Measurements from ENCODE around the gene SEMA3A.

Gene SEMA3A

GRCh38 chr7:84195295-84196060 is 889 bp upstream of the SEMA3A start:
- peak; percentile 13 to 17 for DNase-seq

GRCh38 chr7:84193747-84194146 is 842 bp downstream of the SEMA3A start:
- DNase-seq = no peak

GRCh38 chr7:84191842-84192241 is 2.7 kb downstream of the SEMA3A start:
- DNase-seq = no peak

GRCh38 chr7:84191261-84191660 is 3.3 kb downstream of the SEMA3A start:
- no peak for DNase-seq

GRCh38 chr7:84190016-84190705 is 4.4 kb downstream of the SEMA3A start:
- DNase-seq = no peak

- DNase-seq = peak in 1 of 2 donors; percentile 16
Measured at GRCh38 chr7:84188786-84189405, 5.7 kb downstream of the SEMA3A start.

- no peak for DNase-seq
Measured at GRCh38 chr7:84187813-84188510, 6.6 kb downstream of the SEMA3A start.

- no peak for DNase-seq
Measured at GRCh38 chr7:84187087-84187805, 7.3 kb downstream of the SEMA3A start.

GRCh38 chr7:84183741-84184140 is 10.8 kb downstream of the SEMA3A start:
- DNase-seq = no peak

- peak in 1 of 2 donors; percentile 8 for DNase-seq
Measured at GRCh38 chr7:84182301-84182700, 12.3 kb downstream of the SEMA3A start.

GRCh38 chr7:84181628-84182027 is 13.0 kb downstream of the SEMA3A start:
- no peak for DNase-seq

- no peak for DNase-seq
Measured at GRCh38 chr7:84177758-84178412, 16.7 kb downstream of the SEMA3A start.

GRCh38 chr7:84176716-84177115 is 17.9 kb downstream of the SEMA3A start:
- no peak for DNase-seq

- no peak for DNase-seq
Measured at GRCh38 chr7:84175461-84175860, 19.1 kb downstream of the SEMA3A start.

- DNase-seq = no peak
Measured at GRCh38 chr7:84170646-84171045, 23.9 kb downstream of the SEMA3A start.

GRCh38 chr7:84162584-84162983 is 32.0 kb downstream of the SEMA3A start:
- no peak for DNase-seq

GRCh38 chr7:84162125-84162524 is 32.5 kb downstream of the SEMA3A start:
- DNase-seq = no peak

- no peak for DNase-seq
Measured at GRCh38 chr7:84161398-84161797, 33.2 kb downstream of the SEMA3A start.

- DNase-seq = no peak
Measured at GRCh38 chr7:84159435-84159834, 35.2 kb downstream of the SEMA3A start.

- no peak for DNase-seq
Measured at GRCh38 chr7:84157171-84157570, 37.4 kb downstream of the SEMA3A start.

GRCh38 chr7:84154991-84155781 is 39.4 kb downstream of the SEMA3A start:
- no peak for DNase-seq

Data from inflammatory macrophage (primary cell).